Psoas muscle (tissue), 8 donors: ENCODE results near the gene TTC21B. TPM values are rescaled to one million over a fixed set of nuclear protein-coding genes. Genes with fewer than 3 reads are reported as not detected.

Experiments
- ATAC-seq, 4 donors: fragments of 200-7000 bp; cut with Tn5 transposase; one replicate each; pipeline ENCODE4 v1.9.1; 2020; ENCODE audit warnings: moderate library complexity in 3 of 4, mild to moderate bottlenecking in 2 of 4
- DNase-seq, 2 donors: peaks; one replicate each; pipeline ENCODE4 v3.0.0-alpha.2; 2020
- H3K27ac ChIP-seq: fragments of 200-600 bp; one replicate; pipeline ENCODE4 v1.8.0; 2022
- H3K27me3 ChIP-seq, 3 donors: fragments of 200-600 bp in 1 of 3; one replicate each; pipeline versions ENCODE4 v1.6.1 to v1.8.0; 2013 to 2022; ENCODE audit warnings: low read length in 2 of 3, mild to moderate bottlenecking in 2 of 3, moderate library complexity in 1 of 3; ENCODE audit not compliant: insufficient read depth in 3 of 3
- H3K36me3 ChIP-seq, 2 donors: fragments of 200-600 bp in 1 of 2; one replicate each; pipeline versions ENCODE4 v1.6.1 to v1.8.0; 2013 to 2022; ENCODE audit warnings: low read depth in 1 of 2, mild to moderate bottlenecking in 1 of 2, moderate library complexity in 1 of 2; ENCODE audit not compliant: insufficient read depth in 1 of 2
- H3K4me1 ChIP-seq: fragments of 200-600 bp; one replicate; pipeline ENCODE4 v1.8.0; 2022
- H3K4me3 ChIP-seq: fragments of 200-600 bp; one replicate; pipeline ENCODE4 v1.8.0; 2022; ENCODE audit warnings: mild to moderate bottlenecking
- H3K9me3 ChIP-seq: fragments of 200-600 bp; one replicate; pipeline ENCODE4 v1.8.0; 2022
- WGBS, 3 donors: extraction: QIAGEN DNeasy Blood & Tissue Kit; methylation state at CpG; one replicate each; pipeline versions ENCODE4 v1.1.6 to v1.1.7; 2013; 5-methylcytosine and 5-hydroxymethylcytosine counted together
- intact Hi-C, 2 donors: fragments of 100-400 bp; cut with DNase I; formaldehyde crosslinking; loops; one replicate each; pipeline versions ENCODE4 v1.11.0 to v1.14.2; 2022
- polyA plus RNA-seq, 3 donors: library from polyadenylated mRNA; stranded (reverse); fragments of 200-250 nt; gene quantifications; one replicate each; pipeline ENCODE4 v1.2.3, GENCODE V29; 2013
- total RNA-seq, 4 donors: library from RNA; stranded (reverse); fragmentation: NEBNext Ultra II Directional in 2 of 4; extraction: Animal tissue kit (Norgen Biotek cat#: 25700) in 2 of 4; gene quantifications; one replicate each; pipeline versions ENCODE4 v1.2.1 to v1.2.4, GENCODE V29; 2021 to 2023
- TF ChIP-seq, protein P1 (sequence below): fragments of 200-600 bp; IDR thresholded peaks from one replicate; pipeline ENCODE4 v1.8.0; 2022; ENCODE audit warnings: antibody characterized with exemption
- donor health status: healthy with polysubstance abuse.
- donor health status: DM: no; HTN: no; CAD: no; lungs with moderate emphysema.
- donor health status: Bipolar disorder and iron deficiency.
- donor health status: healthy.
- donor health status: DM: yes; HTN: yes; CAD: no.
- donor health status: DM: no; HTN: no; CAD: no.
- donor health status: DM: no; HTN: no; CAD: no.
- donor health status: DM: yes; HTN: yes; CAD: no.

TTC21B gene
- total and polyA plus RNA-seq, 7 donors, result 2.6 to 16.7 (median 10.6) TPM

GRCh38 chr2:165905854-165906253 is 47.7 kb downstream of the TTC21B start:
- H3K36me3 ChIP-seq, result peaks cover 5 to 61% of the 10 kb centered on the region in 2 donors
- H3K27me3 ChIP-seq, result no peaks in the 10 kb centered on the region
- intact Hi-C loops, result no loop called here
- TF ChIP-seq, protein P1, sequence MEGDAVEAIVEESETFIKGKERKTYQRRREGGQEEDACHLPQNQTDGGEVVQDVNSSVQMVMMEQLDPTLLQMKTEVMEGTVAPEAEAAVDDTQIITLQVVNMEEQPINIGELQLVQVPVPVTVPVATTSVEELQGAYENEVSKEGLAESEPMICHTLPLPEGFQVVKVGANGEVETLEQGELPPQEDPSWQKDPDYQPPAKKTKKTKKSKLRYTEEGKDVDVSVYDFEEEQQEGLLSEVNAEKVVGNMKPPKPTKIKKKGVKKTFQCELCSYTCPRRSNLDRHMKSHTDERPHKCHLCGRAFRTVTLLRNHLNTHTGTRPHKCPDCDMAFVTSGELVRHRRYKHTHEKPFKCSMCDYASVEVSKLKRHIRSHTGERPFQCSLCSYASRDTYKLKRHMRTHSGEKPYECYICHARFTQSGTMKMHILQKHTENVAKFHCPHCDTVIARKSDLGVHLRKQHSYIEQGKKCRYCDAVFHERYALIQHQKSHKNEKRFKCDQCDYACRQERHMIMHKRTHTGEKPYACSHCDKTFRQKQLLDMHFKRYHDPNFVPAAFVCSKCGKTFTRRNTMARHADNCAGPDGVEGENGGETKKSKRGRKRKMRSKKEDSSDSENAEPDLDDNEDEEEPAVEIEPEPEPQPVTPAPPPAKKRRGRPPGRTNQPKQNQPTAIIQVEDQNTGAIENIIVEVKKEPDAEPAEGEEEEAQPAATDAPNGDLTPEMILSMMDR, result no peak
- 75 to 84% (median 80%) methylated on average over 2 of the region's 2 CpGs for WGBS, 3 donors
- DNase-seq (no peak), ATAC-seq (no peak)
- H3K27ac ChIP-seq, result no peak overlapping the region
- H3K4me1 ChIP-seq, result no peaks in the 10 kb centered on the region
- H3K9me3 ChIP-seq, result no peaks in the 10 kb centered on the region
- no peak overlapping the region for H3K4me3 ChIP-seq

GRCh38 chr2:165905269-165905668 is 48.3 kb downstream of the TTC21B start:
- no peak for ATAC-seq
- intact Hi-C loops, result no loop called here

GRCh38 chr2:165904432-165904831 is 49.1 kb downstream of the TTC21B start:
- Histone ChIP-seq H3K4me1 (no peaks in the 10 kb centered on the region), H3K27ac (no peak overlapping the region), H3K27me3 (no peaks in the 10 kb centered on the region), H3K36me3 (peaks cover 5 to 73% of the 10 kb centered on the region in 2 donors), H3K9me3 (no peaks in the 10 kb centered on the region), H3K4me3 (no peak overlapping the region)
- TF ChIP-seq, protein P1, result no peak
- no peak for DNase-seq
- 94 to 97% (median 96%) methylated on average over 2 of the region's 2 CpGs for WGBS, 3 donors
- no peak for ATAC-seq
- intact Hi-C loops, result no loop called here

More at GRCh38 chr2:165905269-165905668, 48.3 kb downstream of the TTC21B start:
- peaks cover 5 to 64% of the 10 kb centered on the region in 2 donors for H3K36me3 ChIP-seq
- no peaks in the 10 kb centered on the region for H3K27me3 ChIP-seq
- H3K4me3 ChIP-seq, result no peak overlapping the region
- no peaks in the 10 kb centered on the region for H3K4me1 ChIP-seq
- no peaks in the 10 kb centered on the region for H3K9me3 ChIP-seq
- H3K27ac ChIP-seq, result no peak overlapping the region
- TF ChIP-seq, protein P1, result no peak
- DNase-seq, result no peak
- WGBS, 3 donors, result 95 to 100% (median 96%) methylated on average over 1 of the region's 1 CpG

- WGBS, 3 donors, result 91 to 98% (median 97%) methylated on average over 5 of the region's 5 CpGs
- Histone ChIP-seq H3K27ac (no peak overlapping the region), H3K36me3 (peaks cover 5 to 83% of the 10 kb centered on the region in 2 donors), H3K9me3 (no peaks in the 10 kb centered on the region), H3K4me3 (no peak overlapping the region), H3K27me3 (no peaks in the 10 kb centered on the region), H3K4me1 (no peaks in the 10 kb centered on the region)
- ATAC-seq, result no peak
- no peak for DNase-seq
- intact Hi-C loops, result no loop called here
- TF ChIP-seq, protein P1, result no peak
These were observed 50.2 kb downstream of the TTC21B start for GRCh38 chr2:165903406-165903805.

DNA sequence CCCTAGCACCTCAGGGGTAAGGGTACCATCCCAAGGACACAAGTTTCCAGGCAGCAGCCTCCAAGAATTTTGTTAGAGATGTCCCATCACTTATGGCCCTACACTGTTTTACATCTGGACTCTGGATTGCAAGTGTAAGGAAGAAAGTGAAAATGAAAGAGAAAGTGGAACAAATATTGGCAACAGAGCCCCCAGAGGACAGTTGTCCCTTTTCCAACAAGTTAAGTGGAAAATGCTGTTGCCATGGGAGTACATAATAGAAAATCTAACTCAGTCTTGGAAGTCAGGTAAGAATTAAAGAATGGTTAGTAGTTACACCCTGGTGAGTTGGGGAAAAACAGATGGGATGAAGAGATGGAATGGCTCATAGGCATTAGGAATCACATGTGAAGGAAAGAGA is 50.6 kb downstream of the TTC21B start:
- Histone ChIP-seq H3K9me3 (no peaks in the 10 kb centered on the region), H3K27ac (no peak overlapping the region), H3K27me3 (no peaks in the 10 kb centered on the region), H3K4me1 (no peaks in the 10 kb centered on the region), H3K4me3 (no peak overlapping the region), H3K36me3 (peaks cover 5 to 86% of the 10 kb centered on the region in 2 donors)
- TF ChIP-seq, protein P1, result no peak
- no peak for ATAC-seq
- intact Hi-C loops, result no loop called here
- DNase-seq, result no peak
